Measurements from ENCODE around the gene FOXD1. TPM values are rescaled to one million over a fixed set of nuclear protein-coding genes. Genes with fewer than 3 reads are reported as not detected.
"Not testable (repeated sequence)": the region's sequence is repeated elsewhere in the genome, so short reads cannot be mapped to it uniquely, and the experiment has no call there.

Gene FOXD1
- total RNA-seq, 1 donor from 2014 or later: 0.09 TPM

- Mint-ChIP-seq H3K27me3 (ENCODE audit: low read depth) (peaks cover 18% of the 10 kb centered on the region), H3K27ac (no peak overlapping the region), H3K4me3 (no peak overlapping the region), H3K9me3 (no peaks in the 10 kb centered on the region), H3K36me3 (no peaks in the 10 kb centered on the region), H3K4me1 (no peaks in the 10 kb centered on the region)
- TF ChIP-seq CTCF (IDR thresholded peaks at IDR 0.05; ENCODE audit: unreplicated experiment): no peak
- DNase-seq (ENCODE audit: low spot score in 2 of 2, unreplicated experiment in 2 of 2): no peak
Measured at GRCh38 chr5:73480500-73480899, 31.9 kb upstream of the FOXD1 start.

DNA sequence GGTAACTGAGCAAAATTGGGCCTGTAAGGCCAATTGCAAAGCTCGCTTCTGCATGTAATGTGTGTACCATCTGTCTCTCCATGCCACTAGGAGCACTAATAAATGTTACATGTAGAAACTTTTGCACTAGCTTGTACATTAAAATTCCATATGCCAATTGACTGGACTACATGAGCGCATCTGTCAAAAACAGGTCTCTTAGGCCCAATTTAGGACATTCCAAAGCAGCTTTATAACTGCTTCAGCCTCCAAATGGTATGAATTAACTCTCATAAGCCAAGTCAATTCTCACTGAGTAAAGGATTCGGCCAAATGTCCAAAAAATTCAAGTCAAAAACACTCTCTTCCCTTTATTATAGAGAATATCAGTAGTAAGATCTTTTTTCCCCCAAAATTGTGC is 23.5 kb upstream of the FOXD1 start:
- TF ChIP-seq CTCF (IDR thresholded peaks at IDR 0.05; ENCODE audit: unreplicated experiment): no peak
- H3K27me3 Mint-ChIP-seq (ENCODE audit: low read depth): no peaks in the 10 kb centered on the region
- no peak overlapping the region for H3K27ac Mint-ChIP-seq

GRCh38 chr5:73471654-73472053 is 23.1 kb upstream of the FOXD1 start:
- TF ChIP-seq CTCF (IDR thresholded peaks at IDR 0.05; ENCODE audit: unreplicated experiment): no peak
- no peaks in the 10 kb centered on the region for H3K36me3 Mint-ChIP-seq

More for the DNA sequence above, 23.5 kb upstream of the FOXD1 start:
- no peaks in the 10 kb centered on the region for H3K4me1 Mint-ChIP-seq
- no peak overlapping the region for H3K4me3 Mint-ChIP-seq
- no peak for DNase-seq (ENCODE audit: low spot score in 2 of 2, unreplicated experiment in 2 of 2)
- H3K36me3 Mint-ChIP-seq: no peaks in the 10 kb centered on the region
- H3K9me3 Mint-ChIP-seq: no peaks in the 10 kb centered on the region

GRCh38 chr5:73469878-73470277 is 21.3 kb upstream of the FOXD1 start:
- H3K4me1 Mint-ChIP-seq: no peaks in the 10 kb centered on the region
- H3K36me3 Mint-ChIP-seq: no peaks in the 10 kb centered on the region
- peaks cover 8% of the 10 kb centered on the region for H3K27me3 Mint-ChIP-seq (ENCODE audit: low read depth)
- no peak overlapping the region for H3K4me3 Mint-ChIP-seq
- no peak overlapping the region for H3K27ac Mint-ChIP-seq
- no peak for TF ChIP-seq CTCF (IDR thresholded peaks at IDR 0.05; ENCODE audit: unreplicated experiment)
- DNase-seq (ENCODE audit: low spot score in 2 of 2, unreplicated experiment in 2 of 2): no peak
- no peaks in the 10 kb centered on the region for H3K9me3 Mint-ChIP-seq

More at GRCh38 chr5:73471654-73472053, 23.1 kb upstream of the FOXD1 start:
- no peak overlapping the region for H3K27ac Mint-ChIP-seq
- H3K4me3 Mint-ChIP-seq: no peak overlapping the region
- no peaks in the 10 kb centered on the region for H3K9me3 Mint-ChIP-seq
- DNase-seq (ENCODE audit: low spot score in 2 of 2, unreplicated experiment in 2 of 2): no peak
- no peaks in the 10 kb centered on the region for H3K4me1 Mint-ChIP-seq
- H3K27me3 Mint-ChIP-seq (ENCODE audit: low read depth): no peaks in the 10 kb centered on the region

DNA sequence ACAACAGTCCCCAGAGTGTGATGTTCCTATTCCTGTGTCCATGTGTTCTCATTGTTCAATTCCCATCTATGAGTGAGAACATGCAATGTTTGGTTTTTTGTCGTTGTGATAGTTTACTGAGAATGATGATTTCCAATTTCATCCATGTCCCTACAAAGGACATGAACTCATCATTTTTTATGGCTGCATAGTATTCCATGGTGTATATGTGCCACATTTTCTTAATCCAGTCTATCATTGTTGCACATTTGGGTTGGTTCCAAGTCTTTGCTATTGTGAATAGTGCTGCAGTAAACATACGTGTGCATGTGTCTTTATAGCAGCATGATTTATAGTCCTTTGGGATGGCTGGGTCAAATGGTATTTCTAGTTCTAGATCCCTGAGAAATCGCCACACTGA is 20.1 kb upstream of the FOXD1 start:
- not testable (repeated sequence) for H3K4me1 Mint-ChIP-seq; DNase-seq (ENCODE audit: low spot score in 2 of 2, unreplicated experiment in 2 of 2); H3K27ac Mint-ChIP-seq; H3K9me3 Mint-ChIP-seq; H3K36me3 Mint-ChIP-seq; H3K4me3 Mint-ChIP-seq
- peaks cover 13% of the 10 kb centered on the region for H3K27me3 Mint-ChIP-seq (ENCODE audit: low read depth)

DNA sequence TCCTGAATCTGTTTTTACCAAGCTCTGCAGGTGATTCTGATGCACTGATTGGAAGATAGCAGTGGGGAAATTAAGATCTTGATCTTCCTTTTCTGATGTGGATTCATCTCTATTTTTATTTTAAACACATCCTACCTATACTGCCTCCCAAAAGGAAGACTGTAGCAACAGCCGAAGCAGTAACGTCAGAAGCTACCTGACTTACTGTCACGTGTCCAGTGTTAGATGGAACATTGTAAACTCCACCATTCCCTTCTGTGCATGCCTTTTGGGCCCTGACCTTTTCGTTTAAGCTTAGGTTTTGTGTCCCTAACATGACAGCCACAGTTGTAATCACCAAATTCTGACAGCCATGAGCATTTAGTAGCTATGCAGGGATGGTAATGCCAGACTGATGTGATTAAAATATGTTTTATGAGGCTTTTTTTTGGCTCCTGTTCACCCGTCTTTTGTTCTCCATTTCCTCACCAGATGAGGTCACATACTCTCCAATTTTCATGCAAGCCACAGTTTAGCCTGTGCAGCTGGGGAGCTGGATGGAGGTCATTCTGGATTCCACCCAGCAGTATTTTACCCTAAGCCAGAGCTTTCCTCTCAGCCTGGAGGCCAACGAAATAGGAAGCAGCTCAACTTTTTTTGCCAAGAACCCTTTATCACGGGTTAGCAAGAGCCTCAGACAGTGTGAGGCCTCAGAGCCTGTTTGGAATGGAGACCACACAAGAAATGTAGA is 15.6 kb upstream of the FOXD1 start:
- no peaks in the 10 kb centered on the region for H3K9me3 Mint-ChIP-seq
- DNase-seq (ENCODE audit: low spot score in 2 of 2, unreplicated experiment in 2 of 2): no peak
- peaks cover 33% of the 10 kb centered on the region for H3K27me3 Mint-ChIP-seq (ENCODE audit: low read depth)
- no peaks in the 10 kb centered on the region for H3K36me3 Mint-ChIP-seq
- no peak overlapping the region for H3K27ac Mint-ChIP-seq
- no peaks in the 10 kb centered on the region for H3K4me1 Mint-ChIP-seq
- no peak overlapping the region for H3K4me3 Mint-ChIP-seq
- TF ChIP-seq CTCF (IDR thresholded peaks at IDR 0.05; ENCODE audit: unreplicated experiment): no peak

Data from mesothelial cell of epicardium (in vitro differentiated cells).